ENCODE data around the gene DOCK2.

DOCK2 gene

DNA sequence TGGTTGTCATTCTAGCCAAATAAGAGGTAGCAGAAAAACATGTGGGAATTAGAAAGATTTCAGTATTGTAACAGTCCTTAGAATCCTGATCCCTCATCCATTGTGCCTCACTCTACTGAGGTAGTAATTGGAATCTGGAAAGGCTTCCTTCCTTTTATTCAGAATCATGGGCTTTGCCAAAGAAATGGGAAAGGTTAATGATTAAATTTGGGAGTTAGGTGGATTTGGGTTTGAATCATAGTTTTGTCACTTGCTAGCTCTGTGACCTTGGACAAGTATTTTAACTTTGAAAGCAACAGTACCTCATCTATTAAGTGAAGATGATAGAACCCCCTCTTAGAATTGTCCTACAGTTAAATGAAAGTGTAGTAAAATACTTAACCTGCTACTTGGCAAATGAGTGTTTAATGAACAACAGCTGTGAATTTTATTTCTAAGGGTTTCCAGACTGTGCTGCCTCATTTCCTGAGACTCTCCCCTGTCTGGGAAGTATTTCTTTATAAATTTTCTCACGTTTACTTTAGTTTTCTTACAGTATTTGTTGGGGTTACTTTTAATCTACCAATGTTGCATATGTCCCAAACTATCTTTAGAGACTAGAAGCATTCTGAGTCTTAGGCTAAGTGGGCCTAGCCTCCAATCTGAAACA, 41.8 kb upstream of the DOCK2 start:
- Histone ChIP-seq H3K27me3 (ENCODE audit: insufficient read depth, low read depth) (no peaks in the 10 kb centered on the region), H3K9ac (no peak overlapping the region), H3K27ac (no peak overlapping the region), H3K79me2 (ENCODE audit: insufficient read depth, low read depth) (no peaks in the 10 kb centered on the region), H4K20me1 (ENCODE audit: insufficient read depth) (no peaks in the 10 kb centered on the region), H3K36me3 (ENCODE audit: insufficient read depth) (no peaks in the 10 kb centered on the region; the same call in 1 of the 2 replicates), H2AFZ (ENCODE audit: low read depth) (no peak overlapping the region), H3K4me1 (ENCODE audit: low read depth, poor library complexity, severe bottlenecking) (no peaks in the 10 kb centered on the region), H3K4me3 (IDR thresholded peaks at IDR 0.05; ENCODE audit: insufficient read depth, low read depth, low read length) (no peak overlapping the region), H3K4me2 (no peak overlapping the region)
- TF ChIP-seq, protein P1, sequence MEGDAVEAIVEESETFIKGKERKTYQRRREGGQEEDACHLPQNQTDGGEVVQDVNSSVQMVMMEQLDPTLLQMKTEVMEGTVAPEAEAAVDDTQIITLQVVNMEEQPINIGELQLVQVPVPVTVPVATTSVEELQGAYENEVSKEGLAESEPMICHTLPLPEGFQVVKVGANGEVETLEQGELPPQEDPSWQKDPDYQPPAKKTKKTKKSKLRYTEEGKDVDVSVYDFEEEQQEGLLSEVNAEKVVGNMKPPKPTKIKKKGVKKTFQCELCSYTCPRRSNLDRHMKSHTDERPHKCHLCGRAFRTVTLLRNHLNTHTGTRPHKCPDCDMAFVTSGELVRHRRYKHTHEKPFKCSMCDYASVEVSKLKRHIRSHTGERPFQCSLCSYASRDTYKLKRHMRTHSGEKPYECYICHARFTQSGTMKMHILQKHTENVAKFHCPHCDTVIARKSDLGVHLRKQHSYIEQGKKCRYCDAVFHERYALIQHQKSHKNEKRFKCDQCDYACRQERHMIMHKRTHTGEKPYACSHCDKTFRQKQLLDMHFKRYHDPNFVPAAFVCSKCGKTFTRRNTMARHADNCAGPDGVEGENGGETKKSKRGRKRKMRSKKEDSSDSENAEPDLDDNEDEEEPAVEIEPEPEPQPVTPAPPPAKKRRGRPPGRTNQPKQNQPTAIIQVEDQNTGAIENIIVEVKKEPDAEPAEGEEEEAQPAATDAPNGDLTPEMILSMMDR (conservative IDR thresholded peaks at IDR 0.05; ENCODE audit: low read depth, low read length), result no peak

DNA sequence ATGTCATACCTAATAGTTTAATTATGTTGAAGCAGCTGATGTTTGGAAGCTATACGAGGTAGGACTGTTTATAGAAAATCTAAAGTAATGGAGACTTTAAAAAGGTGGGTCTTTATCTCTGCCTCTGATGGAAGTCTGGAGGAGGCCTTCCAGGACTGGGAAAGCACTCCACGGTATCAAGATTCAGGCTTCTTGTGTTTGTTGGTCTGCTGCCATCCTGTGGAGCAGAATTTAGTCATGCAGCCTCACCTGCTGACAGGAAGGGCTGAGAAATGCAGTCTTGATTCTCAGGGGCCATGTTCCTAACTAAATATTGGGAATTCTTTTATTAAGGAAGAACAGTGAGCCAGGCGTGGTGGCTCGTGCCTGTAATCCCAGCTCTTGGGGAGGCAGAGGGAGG, 37.6 kb upstream of the DOCK2 start:
- Histone ChIP-seq H3K27me3 (ENCODE audit: insufficient read depth, low read depth) (no peaks in the 10 kb centered on the region), H3K4me3 (IDR thresholded peaks at IDR 0.05; ENCODE audit: insufficient read depth, low read depth, low read length) (no peak overlapping the region), H3K27ac (no peak overlapping the region), H3K36me3 (ENCODE audit: insufficient read depth) (no peaks in the 10 kb centered on the region; the same call in 1 of the 2 replicates), H4K20me1 (ENCODE audit: insufficient read depth) (no peaks in the 10 kb centered on the region), H2AFZ (ENCODE audit: low read depth) (no peak overlapping the region), H3K4me2 (no peak overlapping the region), H3K4me1 (ENCODE audit: low read depth, poor library complexity, severe bottlenecking) (no peaks in the 10 kb centered on the region), H3K79me2 (ENCODE audit: insufficient read depth, low read depth) (no peaks in the 10 kb centered on the region), H3K9ac (no peak overlapping the region)
- TF ChIP-seq, protein P1 (conservative IDR thresholded peaks at IDR 0.05; ENCODE audit: low read depth, low read length), result no peak

DNA sequence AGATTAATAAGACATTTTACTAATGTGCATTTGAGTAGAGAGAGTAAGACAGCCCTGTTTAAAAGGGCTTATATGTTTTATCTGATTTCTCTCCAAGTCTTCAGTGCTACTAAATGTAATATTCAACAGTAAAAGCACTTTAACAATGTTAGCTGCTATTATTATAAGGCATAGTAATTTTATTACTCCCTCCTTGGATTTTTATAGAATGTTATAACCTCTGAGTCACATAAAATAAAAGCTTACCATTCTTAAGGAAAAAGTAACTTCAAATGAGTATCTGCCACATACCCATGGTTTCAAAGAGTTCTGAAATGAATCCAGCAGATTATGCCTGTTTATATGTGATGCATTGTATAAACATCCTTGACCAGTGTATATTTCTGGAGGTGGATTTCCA, 34.5 kb upstream of the DOCK2 start:
- Histone ChIP-seq H4K20me1 (ENCODE audit: insufficient read depth) (no peaks in the 10 kb centered on the region), H3K36me3 (ENCODE audit: insufficient read depth) (no peaks in the 10 kb centered on the region; the same call in 1 of the 2 replicates), H3K4me2 (no peak overlapping the region), H3K27me3 (ENCODE audit: insufficient read depth, low read depth) (no peaks in the 10 kb centered on the region), H2AFZ (ENCODE audit: low read depth) (no peak overlapping the region), H3K4me3 (IDR thresholded peaks at IDR 0.05; ENCODE audit: insufficient read depth, low read depth, low read length) (no peak overlapping the region), H3K27ac (no peak overlapping the region), H3K4me1 (ENCODE audit: low read depth, poor library complexity, severe bottlenecking) (no peaks in the 10 kb centered on the region), H3K9ac (no peak overlapping the region), H3K79me2 (ENCODE audit: insufficient read depth, low read depth) (no peaks in the 10 kb centered on the region)
- TF ChIP-seq, protein P1 (conservative IDR thresholded peaks at IDR 0.05; ENCODE audit: low read depth, low read length), result no peak

DNA sequence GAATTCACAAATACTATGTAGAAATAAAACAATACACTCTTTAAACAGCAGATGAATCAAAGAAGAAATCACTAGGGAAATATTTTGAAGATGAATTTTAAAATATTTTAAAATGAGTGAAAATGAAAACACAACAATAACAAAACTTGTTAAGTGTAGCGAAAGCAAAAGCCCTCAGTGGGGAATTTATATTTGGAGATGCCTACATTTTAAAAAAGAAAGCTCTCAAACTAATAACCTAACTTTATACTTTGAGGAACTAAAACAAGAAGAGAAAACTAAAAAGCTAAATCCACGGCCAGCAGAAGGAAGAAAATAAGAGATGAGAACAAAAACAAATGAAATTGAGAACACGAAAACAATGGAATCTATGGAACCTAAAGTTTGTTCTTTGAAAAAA, 30.8 kb upstream of the DOCK2 start:
- no peak overlapping the region for H2AFZ ChIP-seq (ENCODE audit: low read depth)
- H3K9ac ChIP-seq, result no peak overlapping the region
- no peaks in the 10 kb centered on the region for H3K27me3 ChIP-seq (ENCODE audit: insufficient read depth, low read depth)
- H3K36me3 ChIP-seq (ENCODE audit: insufficient read depth), result no peaks in the 10 kb centered on the region
- no peaks in the 10 kb centered on the region for H4K20me1 ChIP-seq (ENCODE audit: insufficient read depth)
- H3K4me3 ChIP-seq (IDR thresholded peaks at IDR 0.05; ENCODE audit: insufficient read depth, low read depth, low read length), result no peak overlapping the region
- TF ChIP-seq, protein P1 (conservative IDR thresholded peaks at IDR 0.05; ENCODE audit: low read depth, low read length), result no peak
- H3K4me2 ChIP-seq, result no peak overlapping the region
- no peaks in the 10 kb centered on the region for H3K4me1 ChIP-seq (ENCODE audit: low read depth, poor library complexity, severe bottlenecking)
- no peak overlapping the region for H3K27ac ChIP-seq
- no peaks in the 10 kb centered on the region for H3K79me2 ChIP-seq (ENCODE audit: insufficient read depth, low read depth)

Measured in KMS-11 (cell line).